H9 (cell line): Measurements from ENCODE around the gene FRAS1. TPM values are rescaled to one million over a fixed set of nuclear protein-coding genes. Genes with fewer than 3 reads are reported as not detected.

Source experiments
- DNase-seq: peaks from one replicate; pipeline ENCODE4 v3.0.0-alpha.2; 2017
- H2AFZ ChIP-seq: one replicate; pipeline ENCODE4 v1.6.1; 2013; ENCODE audit warnings: mild to moderate bottlenecking, low read length, control low read depth, moderate library complexity
- H2AK5ac ChIP-seq: 2 replicates; pipeline ENCODE4 v1.6.1; 2013; ENCODE audit warnings: low read length, control low read depth, mixed read lengths; ENCODE audit not compliant: insufficient read length
- H2BK120ac ChIP-seq: one replicate; pipeline ENCODE4 v1.6.1; 2013; ENCODE audit warnings: low read depth, mild to moderate bottlenecking, low read length, control low read depth, inconsistent platforms; ENCODE audit not compliant: poor library complexity, severe bottlenecking
- H2BK12ac ChIP-seq: 2 replicates; pipeline ENCODE4 v1.6.1; 2013; ENCODE audit warnings: low read length, control low read depth, mixed read lengths, low read depth; ENCODE audit not compliant: insufficient read length
- H2BK15ac ChIP-seq: 2 replicates; pipeline ENCODE4 v1.6.1; 2013; ENCODE audit warnings: low read depth, low read length, control low read depth
- H2BK20ac ChIP-seq: one replicate; pipeline ENCODE4 v1.6.1; 2013; ENCODE audit warnings: low read depth, mild to moderate bottlenecking, low read length, control low read depth, inconsistent platforms; ENCODE audit not compliant: poor library complexity, severe bottlenecking
- H2BK5ac ChIP-seq: 2 replicates; pipeline ENCODE4 v1.6.1; 2013; ENCODE audit warnings: low read length, control low read depth, mixed read lengths; ENCODE audit not compliant: insufficient read length
- H3K14ac ChIP-seq: 2 replicates; pipeline ENCODE4 v1.6.1; 2013; ENCODE audit warnings: low read length, control low read depth; ENCODE audit not compliant: insufficient read depth
- H3K18ac ChIP-seq: 2 replicates; pipeline ENCODE4 v1.6.1; 2013; ENCODE audit warnings: low read depth, mild to moderate bottlenecking, mixed read lengths, low read length, control low read depth; ENCODE audit not compliant: insufficient read length
- H3K23ac ChIP-seq: 2 replicates; pipeline ENCODE4 v1.6.1; 2013; ENCODE audit warnings: low read length, control low read depth, mixed read lengths, low read depth; ENCODE audit not compliant: insufficient read length
- H3K23me2 ChIP-seq: 2 replicates; pipeline ENCODE4 v1.6.1; 2013; ENCODE audit warnings: low read depth, mild to moderate bottlenecking, mixed read lengths, low read length, control low read depth; ENCODE audit not compliant: insufficient read length, poor library complexity, severe bottlenecking
- H3K27ac ChIP-seq: 2 replicates; pipeline ENCODE4 v1.5.1; 2013; ENCODE audit warnings: low read length, control low read depth, mixed read lengths, low read depth; ENCODE audit not compliant: insufficient read length
- H3K27me3 ChIP-seq: 2 replicates; pipeline ENCODE4 v1.6.1; 2013; ENCODE audit warnings: low read length, control low read depth, inconsistent platforms; ENCODE audit not compliant: insufficient read depth
- H3K4ac ChIP-seq: 2 replicates; pipeline ENCODE4 v1.6.1; 2013; ENCODE audit warnings: low read depth, mild to moderate bottlenecking, control low read depth, inconsistent platforms, low read length, moderate library complexity
- H3K4me1 ChIP-seq: 2 replicates; pipeline ENCODE4 v1.6.1; 2013; ENCODE audit warnings: low read length, control low read depth, inconsistent platforms; ENCODE audit not compliant: insufficient read depth
- H3K4me2 ChIP-seq: 2 replicates; pipeline ENCODE4 v1.6.1; 2013; ENCODE audit warnings: low read length, control low read depth, mixed read lengths; ENCODE audit not compliant: insufficient read length, insufficient read depth
- H3K56ac ChIP-seq: 2 replicates; pipeline ENCODE4 v1.6.1; 2013; ENCODE audit warnings: low read depth, mild to moderate bottlenecking, mixed read lengths, low read length, control low read depth; ENCODE audit not compliant: insufficient read length
- H3K79me1 ChIP-seq: 2 replicates; pipeline ENCODE4 v1.6.1; 2013; ENCODE audit warnings: low read depth, mild to moderate bottlenecking, moderate library complexity, low read length, control low read depth, inconsistent platforms; ENCODE audit not compliant: insufficient read depth, poor library complexity, severe bottlenecking
- H3K79me2 ChIP-seq: 2 replicates; pipeline ENCODE4 v1.6.1; 2013; ENCODE audit warnings: low read length, control low read depth, inconsistent platforms; ENCODE audit not compliant: insufficient read depth
- H3K9ac ChIP-seq: 2 replicates; pipeline ENCODE4 v1.6.1; 2013; ENCODE audit warnings: low read length, control low read depth, mixed read lengths; ENCODE audit not compliant: insufficient read length; ENCODE audit errors: extremely low read depth
- H3K9me3 ChIP-seq: one replicate; pipeline ENCODE4 v1.6.1; 2013; ENCODE audit warnings: low read depth, low read length, inconsistent platforms; ENCODE audit not compliant: control insufficient read depth
- H3T11ph ChIP-seq: one replicate; pipeline ENCODE4 v1.6.1; 2013; ENCODE audit warnings: mild to moderate bottlenecking, low read length, control low read depth, inconsistent platforms
- H4K20me1 ChIP-seq: one replicate; pipeline ENCODE4 v1.6.1; 2013; ENCODE audit not compliant: control insufficient read depth, insufficient read length, insufficient read depth
- H4K5ac ChIP-seq: 2 replicates; pipeline ENCODE4 v1.6.1; 2013; ENCODE audit warnings: low read depth, mild to moderate bottlenecking, mixed read lengths, low read length, control low read depth; ENCODE audit not compliant: insufficient read length
- H4K8ac ChIP-seq: replicated peaks from 2 replicates; pipeline ENCODE4 v1.6.1; 2013; ENCODE audit warnings: low read length, control low read depth, mixed read lengths, low read depth; ENCODE audit not compliant: insufficient read length
- H4K91ac ChIP-seq: 2 replicates; pipeline ENCODE4 v1.6.1; 2013; ENCODE audit warnings: low read depth, mild to moderate bottlenecking, moderate library complexity, mixed read lengths, low read length, control low read depth; ENCODE audit not compliant: insufficient read length
- H3K27ac Mint-ChIP-seq, 3 experiments: 2 replicates in 2 of 3; 3 replicates in 1 of 3; pipeline ENCODE4 v1.8.0; 2020 to 2021; ENCODE audit warnings: mixed read lengths in 3 of 3, mild to moderate bottlenecking in 1 of 3, moderate library complexity in 1 of 3
- H3K27me3 Mint-ChIP-seq: 2 replicates; pipeline ENCODE4 v1.8.0; 2021; ENCODE audit warnings: low read depth, mild to moderate bottlenecking, moderate library complexity, mixed read lengths
- H3K36me3 Mint-ChIP-seq, 3 experiments: 2 replicates in 2 of 3; 3 replicates in 1 of 3; pipeline ENCODE4 v1.8.0; 2020 to 2021; ENCODE audit warnings: low read depth in 3 of 3, mixed read lengths in 3 of 3; ENCODE audit not compliant: insufficient read depth in 1 of 3
- H3K4me1 Mint-ChIP-seq, 2 experiments: 2 replicates each; pipeline ENCODE4 v1.8.0; 2020; ENCODE audit warnings: mixed read lengths in 2 of 2
- H3K4me3 Mint-ChIP-seq, 2 experiments: 2 replicates in 1 of 2; 3 replicates in 1 of 2; pipeline ENCODE4 v1.8.0; 2020 to 2021; ENCODE audit warnings: mild to moderate bottlenecking in 2 of 2, mixed read lengths in 2 of 2, moderate library complexity in 1 of 2
- H3K9me3 Mint-ChIP-seq, 2 experiments: 2 replicates in 1 of 2; 3 replicates in 1 of 2; pipeline ENCODE4 v1.8.0; 2020; ENCODE audit warnings: mild to moderate bottlenecking in 2 of 2, mixed read lengths in 2 of 2, moderate library complexity in 1 of 2
- WGBS: extraction: QIAGEN DNeasy Blood & Tissue Kit; methylation state at CpG from one replicate; pipeline ENCODE4 v1.1.7; 2013; ENCODE audit warnings: missing lambda C conversion rate, low lambda C conversion rate, mixed read lengths; ENCODE audit not compliant: insufficient read length; ENCODE audit errors: extremely low coverage; 5-methylcytosine and 5-hydroxymethylcytosine counted together
- total RNA-seq: library from RNA; stranded (reverse); gene quantifications from 2 replicates; pipeline ENCODE4 v1.2.1, GENCODE V29; 2021
- TF ChIP-seq, protein P1 (sequence below): fragments of 200-600 bp; sonication (generic); conservative IDR thresholded peaks from 3 replicates; pipeline ENCODE4 v1.8.0; 2021; ENCODE audit warnings: antibody characterized with exemption, mild to moderate bottlenecking

Gene FRAS1
- total RNA-seq, 1 experiment from 2014 or later: 58.5 TPM

DNA sequence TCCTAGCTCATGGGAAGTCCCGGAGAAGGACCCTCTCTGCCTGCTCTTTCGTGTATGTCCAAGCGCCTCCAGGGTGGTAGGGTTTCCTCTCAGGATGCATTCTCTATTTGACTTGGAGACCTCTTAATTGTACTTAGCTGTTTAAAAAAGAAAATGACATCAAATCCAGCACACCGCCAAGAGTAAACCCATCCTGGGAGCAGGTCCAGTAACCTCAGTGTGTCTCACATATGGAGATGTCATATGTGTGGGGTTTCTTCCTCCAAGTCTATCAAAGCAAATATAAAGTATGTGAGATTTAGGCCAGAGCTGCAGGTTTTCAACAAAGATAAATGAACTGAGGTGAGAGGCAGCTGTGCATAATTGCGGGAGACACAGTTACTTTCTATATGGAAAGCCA, 285.0 kb downstream of the FRAS1 start:
- Mint-ChIP-seq H3K4me1 (peaks cover 13 to 26% of the 10 kb centered on the region in 2 experiments), H3K36me3 (peaks cover 38 to 57% (median 44%) of the 10 kb centered on the region in 3 experiments), H3K27ac (peak overlapping the region in 1 of 3 experiments; percentile 21; a peak in 1 of 7 replicates), H3K4me3 (no peak overlapping the region), H3K9me3 (no peaks in the 10 kb centered on the region), H3K27me3 (no peaks in the 10 kb centered on the region)
- Histone ChIP-seq H2BK20ac (no peak overlapping the region), H4K91ac (no peak overlapping the region), H3K9me3 (no peaks in the 10 kb centered on the region), H3K14ac (no peak overlapping the region), H3K9ac (no peak overlapping the region), H2AFZ (no peak overlapping the region), H3K4ac (no peak overlapping the region), H4K8ac (no peak overlapping the region), H3K23me2 (no peaks in the 10 kb centered on the region), H3T11ph (no peak overlapping the region), H3K4me2 (no peak overlapping the region), H3K27me3 (no peaks in the 10 kb centered on the region), H3K79me2 (no peaks in the 10 kb centered on the region), H3K23ac (no peak overlapping the region), H4K5ac (no peak overlapping the region), H3K4me1 (0 out of 2 replicates have a peak, but pooled peaks cover 4% of the 10 kb centered on the region), H2BK5ac (no peak overlapping the region), H3K18ac (no peak overlapping the region), H3K56ac (no peak overlapping the region), H3K79me1 (no peaks in the 10 kb centered on the region), H2AK5ac (no peak overlapping the region), H2BK12ac (no peak overlapping the region), H2BK15ac (no peak overlapping the region), H4K20me1 (no peaks in the 10 kb centered on the region), H2BK120ac (no peak overlapping the region), H3K27ac (no peak overlapping the region)
- WGBS: no CpG with 5 or more reads among the region's 5 CpGs
- TF ChIP-seq, protein P1, sequence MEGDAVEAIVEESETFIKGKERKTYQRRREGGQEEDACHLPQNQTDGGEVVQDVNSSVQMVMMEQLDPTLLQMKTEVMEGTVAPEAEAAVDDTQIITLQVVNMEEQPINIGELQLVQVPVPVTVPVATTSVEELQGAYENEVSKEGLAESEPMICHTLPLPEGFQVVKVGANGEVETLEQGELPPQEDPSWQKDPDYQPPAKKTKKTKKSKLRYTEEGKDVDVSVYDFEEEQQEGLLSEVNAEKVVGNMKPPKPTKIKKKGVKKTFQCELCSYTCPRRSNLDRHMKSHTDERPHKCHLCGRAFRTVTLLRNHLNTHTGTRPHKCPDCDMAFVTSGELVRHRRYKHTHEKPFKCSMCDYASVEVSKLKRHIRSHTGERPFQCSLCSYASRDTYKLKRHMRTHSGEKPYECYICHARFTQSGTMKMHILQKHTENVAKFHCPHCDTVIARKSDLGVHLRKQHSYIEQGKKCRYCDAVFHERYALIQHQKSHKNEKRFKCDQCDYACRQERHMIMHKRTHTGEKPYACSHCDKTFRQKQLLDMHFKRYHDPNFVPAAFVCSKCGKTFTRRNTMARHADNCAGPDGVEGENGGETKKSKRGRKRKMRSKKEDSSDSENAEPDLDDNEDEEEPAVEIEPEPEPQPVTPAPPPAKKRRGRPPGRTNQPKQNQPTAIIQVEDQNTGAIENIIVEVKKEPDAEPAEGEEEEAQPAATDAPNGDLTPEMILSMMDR: no peak
- DNase-seq: no peak
